HG02759 (cell line): ENCODE data around the gene ZNF587.
"Not testable (repeated sequence)": the region's sequence is repeated elsewhere in the genome, so short reads cannot be mapped to it uniquely, and the experiment has no call there.

Experiments
- ATAC-seq: cut with Tn5 transposase; IDR thresholded peaks from one replicate; pipeline ENCODE4 v1.9.1; 2021; ENCODE audit warnings: mild to moderate bottlenecking, moderate library complexity; ENCODE audit not compliant: unreplicated experiment

ZNF587 gene

DNA sequence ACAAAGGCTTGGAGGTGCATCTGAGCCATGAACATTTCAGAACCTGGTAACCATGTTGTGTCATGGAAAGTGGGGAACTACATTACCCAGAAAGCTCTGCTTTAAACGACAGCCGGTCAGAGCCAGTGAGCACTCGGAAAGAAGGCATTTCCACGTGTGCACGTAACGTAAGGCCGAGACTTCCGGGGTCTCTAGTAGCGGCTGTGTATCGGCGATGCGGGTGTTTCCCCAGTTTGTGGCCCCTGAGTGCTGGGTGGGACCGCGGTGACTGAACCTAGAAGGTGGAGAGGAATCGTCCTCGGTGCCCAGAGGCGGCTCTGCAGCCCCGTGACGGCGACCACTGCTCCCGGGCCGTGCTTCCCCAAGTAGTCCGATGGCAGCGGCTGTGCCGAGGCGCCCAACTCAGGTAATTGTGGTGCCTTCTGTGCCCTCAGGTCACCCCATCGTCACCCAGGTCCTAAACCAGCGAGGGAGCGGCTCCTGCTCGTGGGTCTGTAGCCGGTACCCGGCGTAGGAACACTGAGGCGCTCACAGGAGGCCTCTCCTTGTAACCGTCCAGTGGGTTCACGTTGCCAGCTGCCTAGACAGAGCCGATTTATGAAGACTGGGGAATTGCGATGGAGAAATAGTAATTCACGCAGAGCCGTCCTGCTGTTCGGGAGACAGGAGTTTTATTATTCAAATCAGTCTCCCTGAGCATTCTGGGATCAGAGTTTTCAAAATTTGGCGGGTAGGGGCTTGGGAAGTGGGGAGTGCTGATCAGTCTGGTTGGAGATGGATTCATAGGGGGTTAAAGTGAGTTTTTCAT is at the start of gene ZNF587:
TSS of gene ZNF587 (plus strand) at position 194 of the 808 bp plus-strand sequence. CDS start at position 374, 180 bp downstream.
- ATAC-seq, result peak; percentile 97

DNA sequence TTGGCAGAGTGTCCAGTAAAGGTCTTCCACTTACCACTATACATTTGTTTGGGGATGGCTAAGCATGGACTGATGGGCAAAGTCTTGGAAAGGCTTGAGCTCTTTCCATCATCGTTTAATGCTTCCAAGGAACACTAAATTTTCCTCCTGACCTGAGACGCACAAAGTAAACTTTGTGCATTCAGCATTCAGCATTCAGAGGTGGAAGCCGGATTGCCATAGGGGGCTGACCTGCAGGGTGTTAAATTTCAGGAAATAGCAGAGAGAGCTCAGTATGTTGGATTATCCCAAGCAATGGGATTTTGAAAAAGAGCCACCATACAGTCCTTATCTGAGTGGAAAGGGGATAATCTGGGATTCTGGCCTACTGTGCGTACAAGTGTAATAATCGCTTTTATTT is 49.0 kb upstream of the ZNF587 start:
- ATAC-seq, result no peak

DNA sequence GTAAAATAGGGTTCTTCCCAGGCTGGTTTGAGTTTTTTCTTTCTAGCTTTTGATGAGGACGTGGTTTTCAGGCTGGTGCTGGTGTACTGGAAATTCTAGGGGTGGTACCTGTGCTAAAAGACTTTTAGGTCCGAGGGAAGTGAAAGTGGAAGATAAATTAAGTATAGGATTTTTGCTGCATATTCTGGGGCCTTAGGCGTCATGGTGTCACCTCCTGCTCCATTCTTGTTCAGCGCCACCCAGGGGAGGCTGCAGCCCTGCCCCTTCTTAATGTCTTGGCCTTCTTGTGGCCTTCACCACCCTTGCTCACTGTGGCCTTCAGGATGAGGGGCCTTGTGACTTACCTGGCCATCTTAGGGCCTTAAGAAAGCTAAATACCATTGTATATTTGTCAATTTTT is 47.4 kb upstream of the ZNF587 start:
- no peak for ATAC-seq

DNA sequence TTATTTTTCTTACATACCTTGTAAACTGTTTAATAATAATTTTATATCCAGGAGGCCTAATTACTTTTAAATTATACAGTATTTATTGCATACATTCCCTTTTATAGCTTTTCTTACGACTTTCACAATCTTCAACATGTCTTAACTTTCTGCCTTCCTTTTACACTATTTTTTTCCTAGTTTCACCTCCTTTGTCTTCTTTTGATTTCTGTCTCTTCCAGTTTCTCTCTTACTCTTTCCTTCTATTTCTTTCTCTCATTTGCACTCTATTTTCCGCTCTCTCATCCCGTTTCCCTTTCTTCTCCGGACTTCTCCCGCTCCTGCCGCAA is 46.4 kb upstream of the ZNF587 start:
- no peak for ATAC-seq

DNA sequence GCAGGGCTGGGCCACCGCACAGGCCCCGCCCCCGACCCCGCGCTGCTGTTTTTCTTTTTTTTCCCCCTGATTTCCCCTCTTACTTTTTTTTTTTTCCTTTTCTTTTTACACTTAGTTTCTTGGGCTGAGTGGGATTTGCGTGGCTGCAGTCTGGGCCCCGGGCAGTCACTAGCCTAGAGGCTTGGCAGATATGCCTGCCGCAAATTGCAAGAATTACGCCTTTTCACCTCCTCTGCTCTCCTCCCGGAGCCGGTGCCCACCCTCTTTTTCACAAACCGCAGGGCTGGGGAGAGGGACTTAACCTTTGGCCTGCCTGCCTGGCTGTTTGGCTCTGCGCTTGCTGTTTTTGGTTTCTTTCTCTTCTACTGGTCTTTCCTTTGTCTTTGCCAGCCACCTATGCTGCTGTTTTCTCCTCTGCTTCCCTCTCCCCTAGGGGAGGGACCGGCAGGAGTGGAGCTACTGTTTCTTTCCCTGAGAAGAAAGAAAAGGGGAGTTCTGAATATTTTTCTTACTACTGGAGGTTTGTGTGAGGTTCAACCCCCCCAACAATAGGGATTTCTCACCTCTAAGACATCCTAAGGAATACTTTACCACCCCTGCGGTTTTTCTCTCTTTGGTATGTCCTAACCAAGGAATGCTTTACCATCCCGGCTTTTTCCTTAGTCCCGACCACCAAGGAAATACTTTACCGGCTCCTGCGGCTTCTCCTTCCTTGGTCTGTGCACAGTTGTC is 45.9 kb upstream of the ZNF587 start:
- ATAC-seq, result no peak

DNA sequence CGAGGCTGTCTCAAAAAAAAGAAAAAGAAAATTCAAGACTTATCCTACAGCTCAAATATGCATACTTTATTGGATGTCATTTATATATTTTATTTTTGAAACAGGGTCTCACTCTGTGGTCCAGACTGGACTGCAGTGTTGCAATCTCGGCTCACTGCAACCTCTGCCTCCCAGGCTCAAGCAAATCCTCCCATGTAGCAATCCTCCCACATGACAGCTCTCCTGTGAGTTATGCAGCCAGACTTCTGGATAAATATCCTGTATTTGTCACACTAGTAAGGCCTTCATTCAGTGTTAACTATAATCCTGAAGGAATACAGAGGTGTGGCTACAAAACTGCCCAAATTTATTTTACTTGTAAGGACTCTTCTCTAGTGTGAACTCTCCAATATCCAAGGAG is 42.1 kb upstream of the ZNF587 start:
- no peak for ATAC-seq

DNA sequence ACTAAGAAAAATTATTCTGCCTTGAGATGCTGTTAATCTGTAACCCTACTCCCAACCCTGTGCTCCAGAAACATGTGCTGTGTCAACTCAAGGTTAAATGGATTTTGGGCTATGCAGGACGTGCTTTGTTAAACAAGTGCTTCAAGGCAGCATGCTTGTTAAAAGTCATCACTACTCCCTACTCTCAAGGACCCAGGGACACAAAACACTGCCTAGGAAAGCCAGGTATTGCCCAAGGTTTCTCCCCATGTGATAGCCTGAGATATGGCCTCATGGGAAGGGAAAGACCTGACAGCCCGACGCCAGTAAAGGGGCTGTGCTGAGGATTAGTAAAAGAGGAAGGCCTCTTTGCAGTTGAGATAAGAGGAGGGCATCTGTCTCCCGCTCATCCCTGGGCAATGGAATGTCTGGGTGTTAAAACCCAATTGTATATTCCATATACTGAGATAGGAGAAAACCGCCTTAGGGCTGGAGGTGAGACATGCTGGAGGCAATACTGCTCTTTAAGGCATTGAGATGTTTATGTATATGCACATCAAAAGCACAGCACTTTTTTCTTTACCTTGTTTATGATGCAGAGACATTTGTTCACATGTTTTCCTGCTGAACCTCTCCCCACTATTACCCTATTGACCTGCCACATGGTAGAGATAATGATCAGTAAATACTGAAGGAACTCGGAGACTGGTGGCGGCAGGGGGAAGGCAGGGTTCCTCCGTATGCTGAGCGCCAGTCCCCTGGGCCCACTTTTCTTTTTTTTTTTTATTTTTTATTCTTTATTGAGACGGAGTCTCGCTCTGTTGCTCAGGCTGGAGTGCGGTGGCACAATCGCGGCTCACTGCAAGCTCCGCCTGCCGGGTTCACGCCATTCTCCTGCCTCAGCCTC is 39.0 kb upstream of the ZNF587 start:
- ATAC-seq, result not testable (repeated sequence)

DNA sequence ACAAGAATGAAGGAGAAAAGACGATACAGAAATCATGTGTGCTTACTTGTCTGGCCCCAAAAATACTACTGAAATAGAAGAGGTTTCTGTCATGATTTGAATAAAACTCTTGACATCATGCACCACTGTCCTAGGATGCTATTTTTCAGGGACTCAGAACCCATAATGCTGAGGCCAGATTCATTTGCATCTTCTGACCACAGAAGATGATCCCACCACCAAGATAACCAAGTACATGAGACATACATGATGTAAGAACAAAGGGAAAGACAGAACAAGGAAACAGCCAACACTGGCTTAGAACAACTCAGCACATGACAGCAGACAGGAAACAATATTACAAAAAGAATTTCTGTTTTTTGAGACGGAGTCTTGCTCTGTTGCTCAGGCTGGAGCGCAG is 37.4 kb upstream of the ZNF587 start:
- no peak for ATAC-seq

DNA sequence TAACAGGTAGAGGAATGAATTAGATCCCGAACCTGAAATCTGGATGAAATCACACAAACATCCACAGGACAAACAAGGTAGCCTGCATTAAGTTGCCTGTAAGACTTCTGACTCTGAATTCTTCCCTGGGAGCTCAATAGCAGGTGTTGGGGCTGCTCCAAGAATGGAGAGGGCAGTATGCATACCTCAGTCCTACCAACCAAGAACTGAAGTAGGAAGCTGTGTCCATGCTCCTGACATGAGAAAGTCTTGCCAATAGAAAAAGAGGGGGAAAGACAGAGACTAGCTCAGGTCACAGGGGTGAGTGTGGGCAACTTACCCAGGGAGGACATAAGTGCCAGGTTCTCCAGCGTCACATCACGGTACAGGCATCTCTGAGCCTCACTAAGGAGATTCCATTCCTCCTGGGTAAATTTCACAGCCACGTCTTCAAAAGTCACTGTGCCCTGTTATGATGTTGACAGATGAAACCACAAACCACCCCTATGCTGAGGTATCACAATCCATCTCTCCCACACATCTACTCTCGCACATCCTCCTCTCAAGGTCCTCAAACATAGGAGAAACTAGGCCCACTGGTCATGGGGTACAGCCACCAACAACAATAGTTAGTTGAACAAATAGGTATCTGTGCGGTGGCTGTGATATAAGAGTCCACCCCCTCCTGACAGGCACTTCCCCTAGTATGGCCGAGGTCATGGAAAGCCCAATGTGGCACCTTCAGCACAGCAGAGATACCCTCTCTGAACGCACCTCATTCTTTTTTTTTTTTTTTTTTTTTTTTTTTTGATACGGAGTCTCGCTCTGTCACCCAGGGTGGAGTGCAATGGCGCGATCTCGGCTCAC is 36.5 kb upstream of the ZNF587 start:
- not testable (repeated sequence) for ATAC-seq

DNA sequence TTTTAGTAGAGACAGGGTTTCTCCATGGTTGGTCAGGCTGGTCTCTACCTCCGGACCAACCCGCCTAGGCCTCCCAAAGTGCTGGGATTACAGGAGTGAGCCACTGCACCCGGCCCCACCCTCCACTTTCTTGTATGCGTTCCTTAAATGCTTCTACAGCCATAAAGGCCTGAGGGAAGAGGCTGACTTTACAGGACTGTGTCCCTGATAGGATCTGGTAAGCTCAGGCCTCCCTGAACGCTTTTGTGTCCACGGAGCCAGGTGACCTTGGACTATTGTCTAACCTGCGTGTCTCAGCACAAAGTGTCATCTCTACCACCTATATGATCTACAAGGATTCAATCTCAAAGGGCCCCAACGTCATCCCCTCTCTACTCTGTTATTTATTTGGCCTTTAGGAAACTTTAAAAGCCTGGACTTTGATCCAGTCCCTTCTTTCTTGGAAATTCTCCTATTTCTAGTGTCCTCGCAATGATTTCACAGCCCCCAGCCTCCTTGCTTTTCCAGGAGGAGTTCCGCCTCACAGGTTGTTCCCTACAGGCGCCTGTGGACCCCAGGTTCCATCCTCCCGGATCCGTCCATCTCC is 35.6 kb upstream of the ZNF587 start:
- ATAC-seq, result no peak

DNA sequence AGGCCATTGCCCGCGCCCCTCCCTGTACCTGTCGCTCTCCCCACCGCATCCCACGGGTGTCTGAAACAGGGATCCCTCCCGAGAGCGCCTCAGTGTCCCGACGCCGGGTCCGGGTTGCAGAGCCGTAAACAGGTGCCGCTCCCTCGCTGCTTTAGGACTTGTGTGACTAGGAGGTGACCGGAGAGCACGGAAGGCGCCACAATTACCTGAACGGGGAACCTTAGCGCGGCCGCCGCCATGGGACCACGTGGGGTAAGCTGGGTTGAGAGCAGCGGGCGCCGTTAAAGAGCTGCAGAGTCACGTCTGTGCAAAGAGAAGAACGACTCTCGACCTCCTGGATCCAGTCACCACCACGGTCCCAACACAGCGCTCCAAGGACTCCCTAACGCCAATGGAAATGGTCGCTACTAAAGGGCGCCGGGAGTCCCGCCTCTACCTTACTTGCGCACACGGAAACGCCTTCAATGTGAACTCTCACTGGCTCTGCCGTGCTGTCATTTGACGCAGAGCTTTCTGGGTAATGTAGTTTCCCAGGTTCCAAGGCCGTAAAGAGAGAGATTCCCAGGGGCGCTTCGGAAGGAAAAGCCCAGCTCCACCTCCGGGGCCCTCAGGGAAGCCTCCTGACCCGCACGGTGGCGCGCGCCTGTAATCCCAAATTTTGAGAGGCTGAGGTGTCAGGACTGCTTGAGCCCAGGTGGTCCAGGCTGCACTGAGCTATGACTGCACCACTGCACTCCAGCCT is 35.0 kb upstream of the ZNF587 start, which contains the start of gene ZNF552:
TSS of gene ZNF552 (minus strand) at position 409 of the 742 bp plus-strand sequence. CDS start at position 239, 170 bp downstream.
- peak; percentile 73 for ATAC-seq

DNA sequence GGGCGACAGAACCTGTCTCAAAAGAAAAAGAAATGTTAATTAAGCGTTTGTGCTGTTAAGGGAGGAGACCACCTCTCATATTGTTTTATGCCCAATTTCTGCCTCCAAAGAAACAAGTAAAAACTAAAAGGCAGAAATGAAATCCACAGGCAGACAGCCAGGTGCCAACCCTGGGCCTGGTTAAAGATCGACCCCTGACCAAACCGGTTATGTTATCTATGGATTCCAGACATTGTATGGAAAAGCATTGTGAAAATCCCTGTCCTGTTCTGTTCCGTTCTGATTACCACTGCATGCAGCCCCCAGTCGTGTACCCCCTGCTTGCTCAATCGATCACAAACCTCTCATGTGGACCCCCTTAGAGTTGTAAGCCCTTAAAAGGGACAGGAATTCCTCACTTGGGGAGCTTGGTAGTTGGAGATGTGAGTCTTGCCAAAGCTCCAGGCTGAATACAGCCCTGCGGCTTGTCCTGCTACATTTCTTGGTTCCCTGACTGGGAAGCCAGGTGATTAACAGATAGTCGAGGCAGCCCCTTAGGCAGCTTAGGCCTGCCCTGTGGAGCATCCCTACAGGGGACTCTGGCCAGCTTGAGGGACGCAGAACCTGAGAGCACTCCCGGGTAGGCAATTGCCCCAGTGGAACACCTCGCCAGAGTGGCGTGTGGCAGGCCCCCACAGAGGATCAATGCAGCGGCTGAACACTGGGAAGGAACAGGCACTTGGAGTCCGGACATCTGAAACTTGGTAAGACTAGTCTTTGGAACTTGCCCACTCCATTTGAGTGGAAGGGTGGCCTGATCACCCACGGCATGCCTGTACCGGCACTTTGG is 34.2 kb upstream of the ZNF587 start:
- ATAC-seq, result no peak

DNA sequence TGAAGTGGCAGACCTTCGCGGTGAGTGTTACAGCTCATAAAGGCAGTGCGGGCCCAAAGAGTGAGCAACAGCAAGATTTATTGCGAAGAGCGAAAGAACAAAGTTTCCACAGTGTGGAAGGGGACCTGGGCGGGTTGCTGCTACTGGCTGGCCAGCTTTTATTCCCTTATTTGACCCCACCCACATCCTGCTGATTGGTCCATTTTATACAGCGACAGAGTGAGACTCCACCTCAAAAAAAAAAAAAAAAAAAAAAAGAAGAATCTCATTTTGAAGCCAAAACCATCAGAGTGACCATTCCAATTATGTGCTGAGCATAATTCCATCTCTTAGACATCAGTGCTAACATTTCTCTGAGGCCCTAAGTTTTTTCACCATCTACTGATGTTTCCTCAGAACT is 33.0 kb upstream of the ZNF587 start:
- no peak for ATAC-seq

DNA sequence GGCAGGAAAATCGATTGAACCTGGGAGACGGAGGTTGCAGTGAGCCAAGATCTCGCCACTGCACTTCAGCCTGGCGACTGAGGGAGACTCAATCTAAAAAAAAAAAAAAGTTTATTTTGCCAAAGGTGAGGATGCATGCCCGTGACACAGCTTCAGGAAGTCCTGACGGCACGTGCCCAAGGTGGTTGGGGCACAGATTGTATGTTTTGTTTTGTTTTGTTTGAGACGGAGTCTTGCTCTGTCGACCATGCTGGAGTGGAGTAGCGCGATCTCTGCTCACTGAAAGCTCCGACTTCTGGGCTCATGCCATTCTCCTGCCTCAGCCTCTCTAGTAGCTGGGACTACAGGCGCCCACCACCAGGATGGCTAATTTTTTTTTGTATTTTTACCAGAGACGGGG is 31.7 kb upstream of the ZNF587 start:
- no peak for ATAC-seq

DNA sequence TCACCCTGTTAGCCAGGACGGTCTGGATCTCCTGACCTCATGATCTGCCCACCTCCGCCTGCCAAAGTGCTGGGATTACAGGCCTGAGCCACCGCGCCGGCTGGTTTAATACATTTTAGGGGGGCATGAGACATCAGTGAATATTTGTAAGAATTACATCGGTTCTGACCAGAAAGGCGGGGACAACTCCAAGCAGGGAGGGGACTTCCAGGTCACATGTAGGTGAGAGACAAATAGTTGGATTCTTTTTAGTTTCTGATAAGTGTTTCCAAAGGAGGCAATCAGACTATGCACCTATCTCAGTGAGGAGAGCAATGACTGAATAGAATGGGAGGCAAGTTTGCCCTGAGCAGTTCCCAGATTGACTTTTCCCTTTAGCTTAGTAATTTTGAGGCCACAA is 31.3 kb upstream of the ZNF587 start:
- ATAC-seq, result no peak

DNA sequence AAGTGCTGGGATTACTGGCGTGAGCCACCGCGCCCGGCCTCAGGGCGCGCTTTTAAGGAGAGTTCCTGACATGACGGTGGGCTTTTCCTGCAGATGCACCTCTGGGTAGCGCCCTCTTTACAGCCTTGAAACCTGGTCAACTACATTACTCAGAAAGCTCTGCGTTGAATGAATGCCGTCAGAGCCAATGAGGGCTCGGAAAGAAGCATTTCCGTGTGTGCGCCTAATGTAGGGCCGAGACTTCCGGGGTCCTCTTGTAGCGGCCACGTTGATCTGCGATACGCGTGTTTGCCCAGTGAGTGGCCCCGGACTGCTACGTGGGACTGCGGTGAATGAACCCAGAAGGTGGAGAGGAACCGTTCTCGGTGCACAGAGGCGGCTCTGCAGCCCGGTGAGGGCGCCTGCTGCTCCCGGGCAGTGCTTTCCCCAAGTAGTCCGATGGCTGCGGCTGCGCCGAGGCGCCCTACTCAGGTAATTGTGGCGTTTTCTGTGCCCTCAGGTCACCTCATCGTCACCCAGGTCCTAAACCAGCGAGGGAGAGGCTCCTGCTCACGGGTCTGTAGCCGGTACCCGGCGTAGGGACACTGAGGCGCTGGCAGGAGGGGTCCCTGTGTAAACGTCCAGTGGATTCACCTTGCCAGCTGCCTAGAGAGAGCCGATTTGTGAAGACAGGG is 30.0 kb upstream of the ZNF587 start:
- ATAC-seq, result peak; percentile 86

DNA sequence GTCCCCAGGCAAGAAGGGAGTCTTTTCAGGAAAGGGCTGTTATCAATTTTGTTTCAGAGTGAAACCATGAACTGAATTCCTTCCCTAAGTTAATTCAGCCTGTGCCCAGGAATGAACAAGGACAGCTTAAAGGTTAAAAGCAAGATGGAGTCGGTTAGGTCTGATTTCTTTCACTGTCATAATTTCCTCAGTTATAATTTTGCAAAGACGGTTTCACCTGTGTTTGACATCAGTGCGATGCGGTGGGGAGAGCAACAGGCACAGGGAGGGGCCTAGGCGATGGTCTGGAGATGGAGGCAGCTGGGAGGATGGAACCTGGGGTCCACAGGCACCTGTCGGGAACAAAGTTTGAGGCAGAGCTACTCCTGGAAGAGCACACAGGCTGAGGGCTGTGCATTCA is 29.1 kb upstream of the ZNF587 start:
- ATAC-seq, result no peak

DNA sequence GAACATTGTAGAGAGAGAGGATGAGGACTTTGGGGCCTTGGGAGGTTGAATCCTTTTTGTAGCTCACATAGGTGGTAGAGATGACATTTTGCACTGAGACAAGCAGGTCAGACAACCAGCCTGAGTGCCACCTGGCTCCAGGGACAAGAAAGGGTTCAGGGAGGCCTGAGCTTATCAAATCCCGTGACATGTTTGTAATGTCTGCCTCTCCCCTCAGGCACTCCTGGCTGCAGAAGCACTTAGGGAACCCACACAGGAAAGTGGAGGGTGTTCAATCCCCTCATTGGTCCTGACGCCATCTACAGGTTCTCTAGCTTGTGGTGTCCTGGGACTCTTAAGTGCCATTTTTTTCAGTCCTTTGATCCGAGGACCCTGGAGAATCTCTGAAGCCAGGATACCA is 28.6 kb upstream of the ZNF587 start:
- ATAC-seq, result not testable (repeated sequence)
